GM18519 (cell line): ENCODE data around the gene SLITRK4.

Source experiments
- ATAC-seq: cut with Tn5 transposase; IDR thresholded peaks from one replicate; pipeline ENCODE4 v1.9.1; 2021; ENCODE audit warnings: mild to moderate bottlenecking, moderate library complexity; ENCODE audit not compliant: unreplicated experiment, low FRiP score

SLITRK4 gene

GRCh38 chrX:143635915-143636314 is at the start of gene SLITRK4:
Gene SLITRK4, minus strand, starts transcription at chrX:143636101. Its CDS starts 4,993 bp downstream, at chrX:143631108.
- no peak for ATAC-seq

- no peak for ATAC-seq
Measured at GRCh38 chrX:143683486-143683885, 47.6 kb upstream of the SLITRK4 start.

GRCh38 chrX:143674926-143675325 is 39.0 kb upstream of the SLITRK4 start:
- ATAC-seq, result no peak

- no peak for ATAC-seq
Measured at GRCh38 chrX:143669395-143669794, 33.5 kb upstream of the SLITRK4 start.

GRCh38 chrX:143664302-143664701 is 28.4 kb upstream of the SLITRK4 start:
- no peak for ATAC-seq

- ATAC-seq, result no peak
Measured at GRCh38 chrX:143663755-143664154, 27.9 kb upstream of the SLITRK4 start.

GRCh38 chrX:143661286-143661685 is 25.4 kb upstream of the SLITRK4 start:
- ATAC-seq, result no peak

- ATAC-seq, result no peak
Measured at GRCh38 chrX:143648705-143649104, 12.8 kb upstream of the SLITRK4 start.

GRCh38 chrX:143642426-143642825 is 6.5 kb upstream of the SLITRK4 start:
- no peak for ATAC-seq

- ATAC-seq, result no peak
Measured at GRCh38 chrX:143636831-143637230, 930 bp upstream of the SLITRK4 start.

GRCh38 chrX:143634663-143635455 is 1.0 kb downstream of the SLITRK4 start:
- no peak for ATAC-seq

- no peak for ATAC-seq
Measured at GRCh38 chrX:143634309-143634662, 1.6 kb downstream of the SLITRK4 start.

- no peak for ATAC-seq
Measured at GRCh38 chrX:143633461-143634308, 2.2 kb downstream of the SLITRK4 start.

- no peak for ATAC-seq
Measured at GRCh38 chrX:143632625-143633410, 3.1 kb downstream of the SLITRK4 start.

- no peak for ATAC-seq
Measured at GRCh38 chrX:143623657-143624056, 12.2 kb downstream of the SLITRK4 start.

- ATAC-seq, result no peak
Measured at GRCh38 chrX:143621276-143621675, 14.6 kb downstream of the SLITRK4 start.

GRCh38 chrX:143615851-143616250 is 20.1 kb downstream of the SLITRK4 start:
- ATAC-seq, result no peak

- ATAC-seq, result no peak
Measured at GRCh38 chrX:143601809-143602208, 34.1 kb downstream of the SLITRK4 start.

- no peak for ATAC-seq
Measured at GRCh38 chrX:143581240-143581639, 54.7 kb downstream of the SLITRK4 start.

- ATAC-seq, result no peak
Measured at GRCh38 chrX:143580266-143580665, 55.6 kb downstream of the SLITRK4 start.
